Testis (tissue), 3 donors: ENCODE data around the gene NDRG4. TPM values are rescaled to one million over a fixed set of nuclear protein-coding genes. Genes with fewer than 3 reads are reported as not detected.

Source experiments
- DNase-seq: peaks from one replicate; pipeline ENCODE4 v3.0.0-alpha.2; 2019
- H3K27ac ChIP-seq, 2 donors: fragments of 200-600 bp; sonication (generic); one replicate each; pipeline ENCODE4 v1.5.1; 2019
- H3K27me3 ChIP-seq: fragments of 200-600 bp; sonication (generic); one replicate; pipeline ENCODE4 v1.5.1; 2019
- H3K36me3 ChIP-seq: fragments of 200-600 bp; sonication (generic); one replicate; pipeline ENCODE4 v1.5.1; 2017; ENCODE audit warnings: low read depth; ENCODE audit errors: missing control alignments
- H3K4me1 ChIP-seq: fragments of 200-600 bp; sonication (generic); one replicate; pipeline ENCODE4 v1.5.1; 2019
- H3K4me3 ChIP-seq, 2 donors: fragments of 200-600 bp; sonication (generic); one replicate each; pipeline ENCODE4 v1.5.1; 2017 to 2019
- H3K9me3 ChIP-seq: fragments of 200-600 bp; sonication (generic); one replicate; pipeline ENCODE4 v1.5.1; 2017
- POLR2A ChIP-seq: fragments of 450-650 bp; IDR thresholded peaks from one replicate; pipeline ENCODE4 v1.6.1; 2017; ENCODE audit warnings: antibody characterized with exemption, mild to moderate bottlenecking, moderate library complexity
- WGBS, 2 donors: methylation state at CpG; one replicate each; pipeline ENCODE4 v1.1.5; 2018; 5-methylcytosine and 5-hydroxymethylcytosine counted together
- intact Hi-C: fragments of 100-400 bp; cut with DNase I; formaldehyde crosslinking; loops from one replicate; pipeline ENCODE4 v1.15.1; 2023; ENCODE audit warnings: low total_unique reads
- polyA plus RNA-seq: library from polyadenylated mRNA; stranded (reverse); fragments of 350-450 nt; fragmentation: Illumina TruSeq; extraction: RNeasy Lipid Tissue Mini Kit (QIAGEN cat#74804); gene quantifications from one replicate; pipeline ENCODE4 v1.2.3, GENCODE V29; 2014; ENCODE audit warnings: low read depth, low replicate concordance; ENCODE audit not compliant: insufficient read depth
- total RNA-seq, 2 donors: library from RNA; depleted of rRNA; stranded (reverse); fragments of >200 nt; gene quantifications; one replicate each; pipeline ENCODE4 v1.2.3, GENCODE V29; 2016
- TF ChIP-seq, protein P1 (sequence below), 3 experiments: fragments of 450-650 bp in 2 of 3; fragments of 200-600 bp in 1 of 3; sonication (generic) in 1 of 3; IDR thresholded peaks; one replicate each; pipeline ENCODE4 v1.5.1; 2016 to 2019; ENCODE audit warnings: antibody characterized with exemption in 3 of 3, mild to moderate bottlenecking in 2 of 3, moderate library complexity in 1 of 3

The NDRG4 gene
- total and polyA plus RNA-seq, 3 donors from 2014 or later: 142 to 444 (median 375) TPM

- WGBS, 2 donors: 72 to 75% methylated on average over 5 of the region's 5 CpGs
- TF ChIP-seq POLR2A: no peak
- TF ChIP-seq, protein P1, sequence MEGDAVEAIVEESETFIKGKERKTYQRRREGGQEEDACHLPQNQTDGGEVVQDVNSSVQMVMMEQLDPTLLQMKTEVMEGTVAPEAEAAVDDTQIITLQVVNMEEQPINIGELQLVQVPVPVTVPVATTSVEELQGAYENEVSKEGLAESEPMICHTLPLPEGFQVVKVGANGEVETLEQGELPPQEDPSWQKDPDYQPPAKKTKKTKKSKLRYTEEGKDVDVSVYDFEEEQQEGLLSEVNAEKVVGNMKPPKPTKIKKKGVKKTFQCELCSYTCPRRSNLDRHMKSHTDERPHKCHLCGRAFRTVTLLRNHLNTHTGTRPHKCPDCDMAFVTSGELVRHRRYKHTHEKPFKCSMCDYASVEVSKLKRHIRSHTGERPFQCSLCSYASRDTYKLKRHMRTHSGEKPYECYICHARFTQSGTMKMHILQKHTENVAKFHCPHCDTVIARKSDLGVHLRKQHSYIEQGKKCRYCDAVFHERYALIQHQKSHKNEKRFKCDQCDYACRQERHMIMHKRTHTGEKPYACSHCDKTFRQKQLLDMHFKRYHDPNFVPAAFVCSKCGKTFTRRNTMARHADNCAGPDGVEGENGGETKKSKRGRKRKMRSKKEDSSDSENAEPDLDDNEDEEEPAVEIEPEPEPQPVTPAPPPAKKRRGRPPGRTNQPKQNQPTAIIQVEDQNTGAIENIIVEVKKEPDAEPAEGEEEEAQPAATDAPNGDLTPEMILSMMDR (IDR thresholded peaks at IDR 0.05): no peak
- DNase-seq: no peak
- Histone ChIP-seq H3K27me3 (no peaks in the 10 kb centered on the region), H3K36me3 (no peaks in the 10 kb centered on the region), H3K4me1 (peaks cover 10% of the 10 kb centered on the region), H3K27ac (peak overlapping the region; percentile 18 to 44), H3K4me3 (no peak overlapping the region), H3K9me3 (no peaks in the 10 kb centered on the region)
- intact Hi-C loops: no loop called here
Measured at GRCh38 chr16:58536278-58536677, 36.3 kb downstream of the NDRG4 start.

GRCh38 chr16:58537124-58537906 lies 37.4 kb downstream of the NDRG4 start:
- Histone ChIP-seq H3K4me1 (peaks cover 10% of the 10 kb centered on the region), H3K27me3 (no peaks in the 10 kb centered on the region), H3K9me3 (no peaks in the 10 kb centered on the region), H3K27ac (no peak overlapping the region), H3K4me3 (no peak overlapping the region), H3K36me3 (no peaks in the 10 kb centered on the region)
- no peak for DNase-seq
- WGBS, 2 donors: 83 to 93% methylated on average over 10 of the region's 10 CpGs
- no peak for TF ChIP-seq POLR2A
- TF ChIP-seq, protein P1 (IDR thresholded peaks at IDR 0.05): no peak
- intact Hi-C loops: no loop called here

DNA sequence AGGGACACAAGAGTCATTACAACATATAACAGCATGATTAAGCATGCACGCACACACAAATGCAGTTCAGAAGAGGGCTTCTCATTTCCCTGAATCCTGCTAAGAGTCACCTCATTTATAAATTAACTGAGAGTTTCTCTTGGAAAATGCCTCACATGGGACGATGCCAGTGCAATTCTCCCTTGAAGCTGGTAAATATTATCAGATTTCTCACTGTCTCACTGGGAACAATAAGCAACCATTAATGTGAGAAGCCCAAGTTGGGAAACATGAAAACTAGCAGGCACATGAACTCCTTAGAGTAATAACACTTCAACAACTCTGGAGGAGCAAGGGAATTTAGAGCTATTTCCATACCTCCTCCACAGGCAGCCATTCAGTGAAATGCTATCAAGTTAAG lies 41.8 kb downstream of the NDRG4 start:
- Histone ChIP-seq H3K4me3 (no peak overlapping the region), H3K9me3 (no peaks in the 10 kb centered on the region), H3K27me3 (no peaks in the 10 kb centered on the region), H3K27ac (no peak overlapping the region), H3K36me3 (no peaks in the 10 kb centered on the region), H3K4me1 (no peaks in the 10 kb centered on the region)
- intact Hi-C loops: no loop called here
- TF ChIP-seq, protein P1 (IDR thresholded peaks at IDR 0.05): no peak
- TF ChIP-seq POLR2A: no peak
- DNase-seq: no peak
- WGBS, 2 donors: 69 to 80% methylated on average over 2 of the region's 2 CpGs

GRCh38 chr16:58542291-58542690 lies 42.3 kb downstream of the NDRG4 start:
- Histone ChIP-seq H3K27me3 (no peaks in the 10 kb centered on the region), H3K36me3 (no peaks in the 10 kb centered on the region), H3K4me3 (no peak overlapping the region), H3K27ac (no peak overlapping the region), H3K9me3 (no peaks in the 10 kb centered on the region), H3K4me1 (no peaks in the 10 kb centered on the region)
- DNase-seq: no peak
- WGBS, 2 donors: 82 to 90% methylated on average over 1 of the region's 1 CpG
- no peak for TF ChIP-seq POLR2A
- TF ChIP-seq, protein P1 (IDR thresholded peaks at IDR 0.05): no peak
- intact Hi-C loops: no loop called here

GRCh38 chr16:58543685-58544084 lies 43.7 kb downstream of the NDRG4 start:
- intact Hi-C loops: no loop called here
- no peaks in the 10 kb centered on the region for H3K4me1 ChIP-seq
- no peaks in the 10 kb centered on the region for H3K27me3 ChIP-seq
- H3K36me3 ChIP-seq: no peaks in the 10 kb centered on the region
- H3K9me3 ChIP-seq: no peaks in the 10 kb centered on the region
- H3K4me3 ChIP-seq: no peak overlapping the region
- no peak overlapping the region for H3K27ac ChIP-seq
- no peak for DNase-seq
- WGBS, 2 donors: 92 to 98% methylated on average over 8 of the region's 8 CpGs
- no peak for TF ChIP-seq POLR2A
- TF ChIP-seq, protein P1 (IDR thresholded peaks at IDR 0.05): no peak
